T-helper 1 cell treated with Interleukin-12 subunit alpha and Interleukin-12 subunit beta and Interleukin-4 antibody, amounts not matched to agents 30 μg/mL and 1 μg/mL, for 36 hours (primary cell): ENCODE data around the gene HEPACAM.

ENCODE experiments used
- H3K27ac Mint-ChIP-seq: one replicate; pipeline ENCODE4 v1.8.0; 2021; ENCODE audit warnings: mild to moderate bottlenecking, mixed read lengths
- H3K27me3 Mint-ChIP-seq: one replicate; pipeline ENCODE4 v1.8.0; 2021; ENCODE audit warnings: low read depth, mixed read lengths
- H3K36me3 Mint-ChIP-seq: one replicate; pipeline ENCODE4 v1.8.0; 2021; ENCODE audit warnings: low read depth, mixed read lengths
- H3K4me1 Mint-ChIP-seq: one replicate; pipeline ENCODE4 v1.8.0; 2021; ENCODE audit warnings: low read depth, mixed read lengths
- H3K4me3 Mint-ChIP-seq: one replicate; pipeline ENCODE4 v1.8.0; 2021; ENCODE audit warnings: mild to moderate bottlenecking, moderate library complexity, mixed read lengths
- H3K9me3 Mint-ChIP-seq: one replicate; pipeline ENCODE4 v1.8.0; 2021; ENCODE audit warnings: mixed read lengths

Gene HEPACAM

DNA sequence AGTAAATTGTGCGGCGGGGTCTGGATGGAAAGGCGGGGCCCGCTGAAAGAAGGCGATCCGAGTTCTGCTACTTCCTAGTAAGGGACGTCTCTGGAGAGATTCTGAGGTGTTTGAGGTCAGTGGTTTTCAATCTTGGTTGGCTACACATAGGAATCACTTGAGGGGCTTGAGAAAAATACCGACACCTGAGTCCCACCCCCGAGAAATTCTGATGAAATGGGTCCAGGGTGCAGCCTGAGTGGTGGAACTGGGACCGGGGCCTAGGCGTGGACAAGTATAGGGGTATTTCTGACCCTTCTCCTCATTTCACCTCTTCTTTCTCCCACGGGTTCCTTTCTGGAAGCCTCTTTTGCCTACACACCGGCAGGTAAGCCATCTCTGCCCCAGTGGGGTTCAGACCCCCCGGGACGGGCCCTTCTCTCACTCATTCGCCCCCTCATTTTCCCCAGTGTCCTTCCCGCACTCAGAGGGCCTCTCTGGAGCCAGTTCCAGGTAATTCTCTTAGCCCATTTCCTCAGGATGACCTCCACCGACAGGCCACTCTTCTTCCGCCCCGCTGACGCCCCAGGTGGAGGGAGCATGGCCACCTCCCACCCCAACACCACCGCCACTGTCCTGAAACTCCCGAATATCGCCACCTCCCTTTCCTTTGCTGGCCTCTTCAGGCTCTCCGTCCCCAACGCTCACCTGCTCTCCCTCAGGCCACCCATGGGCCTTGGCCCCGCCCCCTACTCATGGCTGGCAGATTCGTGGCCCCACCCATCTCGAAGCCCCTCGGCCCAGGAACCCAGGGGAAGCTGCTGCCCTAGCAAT lies 58.8 kb downstream of the HEPACAM start:
- H3K4me3 Mint-ChIP-seq: peak overlapping the region; percentile 82
- peak overlapping the region; percentile 36 for H3K27ac Mint-ChIP-seq
- H3K9me3 Mint-ChIP-seq: no peaks in the 10 kb centered on the region
- peaks cover 37% of the 10 kb centered on the region for H3K27me3 Mint-ChIP-seq
- no peaks in the 10 kb centered on the region for H3K36me3 Mint-ChIP-seq
- peaks cover 11% of the 10 kb centered on the region for H3K4me1 Mint-ChIP-seq

DNA sequence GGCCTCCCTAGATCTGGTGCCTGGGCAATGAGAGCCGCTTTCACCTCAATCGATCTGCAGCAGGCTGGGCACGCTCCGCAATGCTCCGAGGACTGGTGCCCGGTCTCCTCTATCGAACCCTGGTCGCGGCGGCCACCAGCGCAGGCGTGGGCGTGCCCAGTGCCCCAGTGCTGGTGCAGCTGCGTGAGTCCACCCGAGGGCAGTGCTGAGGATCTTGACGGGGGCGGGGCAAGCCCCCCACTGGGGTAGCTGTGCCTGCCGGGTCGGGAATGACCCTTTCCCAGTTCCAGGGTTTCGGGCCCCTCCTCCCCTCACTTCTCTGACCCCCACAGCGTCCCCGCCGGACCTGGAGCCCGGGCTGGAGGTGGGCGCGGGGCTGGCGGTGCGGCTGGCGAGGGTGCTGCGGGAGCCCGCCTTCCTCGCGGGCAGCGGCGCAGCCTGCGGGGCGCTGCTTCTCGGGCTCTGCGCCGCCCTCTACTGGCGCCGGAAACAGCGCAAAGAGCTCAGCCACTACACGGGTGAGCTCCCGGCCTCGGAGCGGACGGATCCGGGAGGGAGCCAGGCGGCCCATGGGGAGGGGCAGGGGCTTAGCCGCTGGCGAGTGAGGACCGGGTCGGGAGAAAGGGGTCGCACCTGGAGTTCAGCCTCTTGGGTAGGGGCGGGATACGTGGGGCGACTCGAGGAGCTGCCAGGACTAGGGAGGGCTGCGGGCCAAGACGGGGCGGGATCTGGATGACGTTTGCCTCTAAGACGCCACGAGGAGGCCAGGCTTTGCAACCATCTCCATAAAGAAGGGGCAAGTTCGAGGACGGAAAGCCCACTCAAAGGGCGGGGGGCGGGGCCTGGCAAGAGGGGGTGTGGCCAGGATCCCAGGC lies 59.7 kb downstream of the HEPACAM start:
- H3K9me3 Mint-ChIP-seq: no peaks in the 10 kb centered on the region
- H3K36me3 Mint-ChIP-seq: no peaks in the 10 kb centered on the region
- H3K4me1 Mint-ChIP-seq: peaks cover 11% of the 10 kb centered on the region
- peak overlapping the region; percentile 65 for H3K27ac Mint-ChIP-seq
- peak overlapping the region; percentile 82 for H3K4me3 Mint-ChIP-seq
- peaks cover 45% of the 10 kb centered on the region for H3K27me3 Mint-ChIP-seq

DNA sequence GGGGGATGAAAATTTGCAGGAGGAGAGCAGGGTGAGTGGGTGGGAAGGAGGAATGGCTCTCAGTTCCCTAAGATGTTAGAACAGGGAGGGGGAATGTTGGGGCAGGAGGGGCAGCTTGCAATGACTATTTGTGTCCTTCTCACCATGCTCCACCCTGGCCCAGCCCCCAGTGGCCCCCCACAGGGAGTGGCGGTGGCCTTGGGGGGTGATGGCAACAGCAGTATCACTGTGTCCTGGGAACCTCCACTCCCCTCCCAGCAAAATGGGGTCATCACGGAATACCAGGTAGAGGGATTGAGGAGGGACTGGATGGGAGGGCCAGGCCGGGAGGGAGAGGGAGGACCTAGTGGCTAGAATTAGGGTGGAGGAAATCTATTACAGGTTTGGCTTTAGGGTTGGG lies 60.4 kb downstream of the HEPACAM start:
- Mint-ChIP-seq H3K4me3 (peak overlapping the region; percentile 68), H3K9me3 (no peaks in the 10 kb centered on the region), H3K27me3 (peaks cover 50% of the 10 kb centered on the region), H3K36me3 (no peaks in the 10 kb centered on the region), H3K4me1 (peaks cover 11% of the 10 kb centered on the region), H3K27ac (no peak overlapping the region)

DNA sequence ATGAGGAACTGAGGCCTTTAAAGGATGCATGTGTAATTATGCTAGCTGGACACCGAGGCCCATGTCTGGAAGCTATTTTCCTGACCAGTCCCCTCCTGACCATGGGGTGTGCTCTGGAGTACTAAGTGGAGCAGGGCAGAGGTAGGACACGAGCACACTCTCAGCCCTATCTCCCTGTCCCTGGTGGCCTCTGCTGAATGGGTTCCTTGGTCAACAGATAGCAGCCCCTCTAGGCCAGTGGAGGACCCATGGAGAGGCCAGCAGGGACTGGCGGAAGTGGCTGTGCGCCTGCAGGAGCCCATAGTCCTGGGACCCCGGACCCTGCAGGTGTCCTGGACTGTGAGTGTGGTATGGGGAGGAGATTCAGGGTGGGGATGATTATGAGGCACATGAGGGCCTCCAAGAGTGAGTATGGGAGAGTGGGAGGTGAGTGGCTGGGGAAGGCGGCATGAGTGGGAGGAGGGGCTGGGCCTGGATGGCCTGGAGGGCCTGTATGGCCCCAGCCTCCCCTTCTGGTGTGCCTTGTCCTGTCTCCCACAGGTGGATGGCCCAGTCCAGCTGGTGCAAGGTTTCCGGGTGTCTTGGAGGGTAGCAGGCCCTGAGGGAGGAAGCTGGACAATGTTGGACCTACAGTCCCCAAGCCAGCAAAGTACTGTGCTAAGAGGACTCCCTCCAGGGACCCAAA lies 61.1 kb downstream of the HEPACAM start:
- Mint-ChIP-seq H3K27me3 (peaks cover 57% of the 10 kb centered on the region), H3K4me3 (peak overlapping the region; percentile 21), H3K9me3 (no peaks in the 10 kb centered on the region), H3K36me3 (no peaks in the 10 kb centered on the region), H3K4me1 (peaks cover 11% of the 10 kb centered on the region), H3K27ac (no peak overlapping the region)

DNA sequence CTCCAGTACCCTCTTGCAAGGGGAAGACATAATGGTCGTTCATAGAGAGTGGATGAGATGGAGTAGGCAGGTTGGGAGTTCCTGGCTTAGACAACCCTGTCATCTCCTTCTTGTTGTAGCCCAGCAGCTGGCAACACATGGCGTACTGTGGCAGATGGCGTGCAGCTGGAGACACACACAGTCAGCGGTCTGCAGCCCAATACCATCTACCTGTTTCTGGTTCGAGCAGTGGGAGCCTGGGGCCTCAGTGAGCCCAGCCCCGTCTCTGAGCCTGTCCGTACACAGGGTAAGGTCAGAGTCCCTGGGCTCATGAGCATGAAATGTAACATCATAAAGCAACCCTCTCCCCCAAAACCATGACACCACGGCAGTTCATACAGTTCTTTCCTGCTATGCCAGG lies 61.9 kb downstream of the HEPACAM start:
- peaks cover 64% of the 10 kb centered on the region for H3K27me3 Mint-ChIP-seq
- peaks cover 1% of the 10 kb centered on the region for H3K36me3 Mint-ChIP-seq
- no peak overlapping the region for H3K4me3 Mint-ChIP-seq
- H3K9me3 Mint-ChIP-seq: no peaks in the 10 kb centered on the region
- H3K27ac Mint-ChIP-seq: no peak overlapping the region
- H3K4me1 Mint-ChIP-seq: peaks cover 16% of the 10 kb centered on the region

DNA sequence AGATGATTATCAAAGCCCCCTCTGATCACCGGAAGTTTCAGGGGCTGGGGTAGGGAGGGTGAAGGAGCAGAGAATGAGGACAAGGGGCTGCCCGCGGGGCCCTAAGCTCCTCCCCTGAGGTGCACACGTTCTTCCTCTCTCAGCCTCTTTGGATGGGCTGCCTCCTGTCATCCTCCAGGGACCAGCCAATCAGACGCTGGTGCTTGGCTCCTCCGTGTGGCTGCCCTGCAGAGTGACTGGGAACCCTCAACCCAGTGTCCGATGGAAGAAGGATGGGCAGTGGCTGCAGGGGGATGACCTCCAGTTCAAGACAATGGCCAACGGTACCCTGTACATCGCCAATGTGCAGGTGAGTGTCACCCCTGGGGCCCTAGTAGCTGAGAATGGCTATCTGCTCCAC lies 63.1 kb downstream of the HEPACAM start:
- peaks cover 76% of the 10 kb centered on the region for H3K27me3 Mint-ChIP-seq
- no peaks in the 10 kb centered on the region for H3K9me3 Mint-ChIP-seq
- H3K4me1 Mint-ChIP-seq: peaks cover 16% of the 10 kb centered on the region
- H3K27ac Mint-ChIP-seq: no peak overlapping the region
- peaks cover 1% of the 10 kb centered on the region for H3K36me3 Mint-ChIP-seq
- H3K4me3 Mint-ChIP-seq: no peak overlapping the region

DNA sequence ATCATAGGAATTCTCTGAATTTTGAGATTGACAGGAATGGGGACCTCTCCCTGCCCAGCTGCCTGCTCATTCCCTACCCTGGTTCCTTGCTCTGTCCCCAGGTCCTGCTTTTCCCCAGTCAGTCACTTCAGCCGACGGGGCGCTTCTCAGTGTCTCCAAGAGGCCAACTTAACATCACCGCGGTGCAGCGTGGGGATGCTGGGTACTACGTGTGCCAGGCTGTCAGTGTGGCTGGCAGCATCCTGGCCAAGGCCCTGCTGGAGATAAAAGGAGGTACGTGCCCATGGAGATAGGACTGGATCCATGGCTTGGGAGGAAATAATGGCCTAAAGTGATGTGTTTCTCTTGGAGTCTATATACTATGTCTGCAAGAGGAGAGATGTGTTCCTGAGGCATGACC lies 63.6 kb downstream of the HEPACAM start:
- H3K9me3 Mint-ChIP-seq: no peaks in the 10 kb centered on the region
- no peak overlapping the region for H3K4me3 Mint-ChIP-seq
- H3K36me3 Mint-ChIP-seq: peaks cover 1% of the 10 kb centered on the region
- H3K4me1 Mint-ChIP-seq: peaks cover 14% of the 10 kb centered on the region
- H3K27ac Mint-ChIP-seq: no peak overlapping the region
- H3K27me3 Mint-ChIP-seq: peaks cover 81% of the 10 kb centered on the region

DNA sequence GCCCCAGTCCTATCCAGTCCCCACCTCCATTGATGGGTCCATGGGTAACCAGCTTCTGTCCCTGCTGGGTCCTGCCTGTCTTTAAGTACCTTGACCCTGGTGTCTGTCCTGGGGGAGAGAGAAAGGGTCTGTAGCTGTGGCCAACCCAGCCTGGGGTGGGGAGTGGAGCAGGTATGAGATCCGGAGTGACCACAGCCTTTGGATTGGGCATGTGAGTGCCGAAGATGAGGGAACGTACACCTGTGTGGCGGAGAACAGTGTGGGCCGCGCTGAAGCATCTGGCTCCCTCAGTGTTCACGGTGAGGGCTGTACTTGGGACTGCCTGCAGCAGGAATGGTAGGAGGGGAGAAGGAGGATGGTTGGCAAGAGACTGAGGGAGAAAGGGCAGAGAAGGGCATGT lies 65.4 kb downstream of the HEPACAM start:
- peaks cover 95% of the 10 kb centered on the region for H3K27me3 Mint-ChIP-seq
- H3K4me1 Mint-ChIP-seq: peaks cover 6% of the 10 kb centered on the region
- H3K4me3 Mint-ChIP-seq: no peak overlapping the region
- no peak overlapping the region for H3K27ac Mint-ChIP-seq
- H3K9me3 Mint-ChIP-seq: no peaks in the 10 kb centered on the region
- peaks cover 1% of the 10 kb centered on the region for H3K36me3 Mint-ChIP-seq

DNA sequence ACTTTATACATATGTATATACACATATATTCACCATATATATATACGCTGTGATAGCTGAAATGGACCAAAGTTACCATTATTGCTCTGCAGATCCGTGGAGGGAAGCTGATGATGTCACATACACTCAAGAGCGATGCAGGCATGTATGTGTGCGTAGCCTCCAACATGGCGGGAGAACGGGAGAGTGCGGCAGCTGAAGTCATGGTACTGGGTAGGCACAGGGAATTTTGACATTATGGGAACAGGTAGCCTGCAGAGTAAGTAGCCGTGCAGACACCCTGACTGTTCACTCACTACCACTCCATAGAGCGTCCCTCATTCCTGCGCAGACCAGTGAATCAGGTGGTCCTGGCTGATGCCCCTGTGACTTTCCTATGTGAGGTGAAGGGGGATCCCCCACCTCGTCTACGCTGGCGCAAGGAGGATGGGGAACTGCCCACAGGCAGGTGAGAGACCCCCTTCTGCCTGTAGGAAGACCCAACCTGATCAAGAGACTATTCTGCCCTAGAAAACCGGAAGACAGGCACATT lies 65.9 kb downstream of the HEPACAM start:
- no peak overlapping the region for H3K4me3 Mint-ChIP-seq
- peaks cover 1% of the 10 kb centered on the region for H3K36me3 Mint-ChIP-seq
- H3K4me1 Mint-ChIP-seq: peaks cover 4% of the 10 kb centered on the region
- no peaks in the 10 kb centered on the region for H3K9me3 Mint-ChIP-seq
- H3K27me3 Mint-ChIP-seq: peaks cover 92% of the 10 kb centered on the region
- no peak overlapping the region for H3K27ac Mint-ChIP-seq

DNA sequence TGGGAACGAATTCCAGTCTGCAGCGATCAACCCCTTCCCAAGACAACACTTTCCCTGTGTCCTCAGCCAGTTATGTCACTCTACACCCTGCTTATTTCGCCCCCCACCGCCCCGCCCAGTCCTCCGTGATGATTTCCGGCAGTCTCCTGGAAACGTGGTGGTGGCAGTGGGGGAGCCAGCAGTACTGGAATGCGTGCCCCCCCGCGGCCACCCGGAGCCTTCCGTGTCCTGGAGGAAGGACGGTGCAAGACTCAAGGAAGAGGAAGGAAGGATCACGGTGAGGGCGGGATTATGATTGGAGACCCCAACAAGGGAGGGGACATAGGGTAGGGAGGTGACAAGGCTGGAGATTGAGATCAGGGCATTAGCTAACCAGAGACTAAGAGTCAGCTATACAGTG lies 66.5 kb downstream of the HEPACAM start:
- Mint-ChIP-seq H3K9me3 (no peaks in the 10 kb centered on the region), H3K4me1 (peaks cover 4% of the 10 kb centered on the region), H3K4me3 (no peak overlapping the region), H3K27ac (no peak overlapping the region), H3K36me3 (peaks cover 1% of the 10 kb centered on the region), H3K27me3 (peaks cover 93% of the 10 kb centered on the region)
